Chondrocyte (in vitro differentiated cells): Measurements from ENCODE around the gene OTOS. TPM values are rescaled to one million over a fixed set of nuclear protein-coding genes. Genes with fewer than 3 reads are reported as not detected.
A peak's percentile ranks its signal among the peaks of the same experiment; 100 is the strongest.

Source experiments
- DNase-seq: peaks from one replicate; pipeline ENCODE4 v3.0.0; 2021; ENCODE audit warnings: mixed read lengths, low spot score
- H3K27ac Mint-ChIP-seq: one replicate; pipeline ENCODE4 v1.8.0; 2021; ENCODE audit warnings: mild to moderate bottlenecking, moderate library complexity, mixed read lengths; ENCODE audit not compliant: unreplicated experiment
- H3K27me3 Mint-ChIP-seq: 2 replicates; pipeline ENCODE4 v1.8.0; 2021; ENCODE audit warnings: low read depth, mixed read lengths
- H3K36me3 Mint-ChIP-seq: 2 replicates; pipeline ENCODE4 v1.8.0; 2021; ENCODE audit warnings: low read depth, mixed read lengths
- H3K4me1 Mint-ChIP-seq: 2 replicates; pipeline ENCODE4 v1.8.0; 2021; ENCODE audit warnings: low read depth, mild to moderate bottlenecking, mixed read lengths
- H3K4me3 Mint-ChIP-seq: one replicate; pipeline ENCODE4 v1.8.0; 2021; ENCODE audit warnings: mild to moderate bottlenecking, moderate library complexity, mixed read lengths; ENCODE audit not compliant: unreplicated experiment
- H3K9me3 Mint-ChIP-seq: 2 replicates; pipeline ENCODE4 v1.8.0; 2021; ENCODE audit warnings: low read depth, mixed read lengths
- CTCF ChIP-seq: fragments of 200-600 bp; sonication (generic); IDR thresholded peaks from 2 replicates; pipeline ENCODE4 v1.5.0; 2021; ENCODE audit warnings: antibody characterized with exemption, mild to moderate bottlenecking, moderate library complexity
- total RNA-seq: library from RNA; stranded (reverse); gene quantifications from 3 replicates; pipeline ENCODE4 v1.2.1, GENCODE V29; 2021

Gene OTOS
- total RNA-seq, 1 donor from 2014 or later: not detected

GRCh38 chr2:240103136-240103535, 37.3 kb downstream of the OTOS start:
- Mint-ChIP-seq H3K36me3 (peaks cover 8% of the 10 kb centered on the region), H3K9me3 (peaks cover 23% of the 10 kb centered on the region), H3K27ac (no peak overlapping the region), H3K27me3 (peaks cover 50% of the 10 kb centered on the region), H3K4me1 (no peaks in the 10 kb centered on the region), H3K4me3 (no peak overlapping the region)
- DNase-seq: no peak
- no peak for TF ChIP-seq CTCF

GRCh38 chr2:240098349-240098748, 42.1 kb downstream of the OTOS start:
- H3K27me3 Mint-ChIP-seq: peaks cover 76% of the 10 kb centered on the region
- no peaks in the 10 kb centered on the region for H3K4me1 Mint-ChIP-seq
- no peak for DNase-seq
- H3K4me3 Mint-ChIP-seq: no peak overlapping the region
- H3K27ac Mint-ChIP-seq: no peak overlapping the region
- H3K36me3 Mint-ChIP-seq: peaks cover 13% of the 10 kb centered on the region
- peaks cover 41% of the 10 kb centered on the region for H3K9me3 Mint-ChIP-seq
- TF ChIP-seq CTCF: no peak

GRCh38 chr2:240095556-240096523, 44.6 kb downstream of the OTOS start:
- H3K4me3 Mint-ChIP-seq: no peak overlapping the region
- no peak for TF ChIP-seq CTCF
- H3K4me1 Mint-ChIP-seq: no peaks in the 10 kb centered on the region
- no peak overlapping the region for H3K27ac Mint-ChIP-seq
- H3K36me3 Mint-ChIP-seq: peaks cover 15% of the 10 kb centered on the region
- peaks cover 47% of the 10 kb centered on the region for H3K9me3 Mint-ChIP-seq
- peaks cover 75% of the 10 kb centered on the region for H3K27me3 Mint-ChIP-seq
- peak; percentile 93 for DNase-seq

- Mint-ChIP-seq H3K27me3 (peaks cover 31% of the 10 kb centered on the region), H3K9me3 (peaks cover 41% of the 10 kb centered on the region), H3K4me3 (no peak overlapping the region), H3K4me1 (no peaks in the 10 kb centered on the region), H3K27ac (no peak overlapping the region), H3K36me3 (peaks cover 7% of the 10 kb centered on the region)
- DNase-seq: no peak
- TF ChIP-seq CTCF: no peak
Observed at GRCh38 chr2:240089306-240089705, 51.2 kb downstream of the OTOS start.

Other genes with a start within 250 kb of the OTOS start
- gene NDUFA10, start 115.3 kb downstream of the OTOS start, total RNA-seq: 83.1 to 91.0 TPM (median 90.2 TPM) in 3 replicates
- gene OR6B2, start 110.2 kb downstream of the OTOS start, total RNA-seq: not detected in 3 replicates
- not detected in 3 replicates for gene OR6B3, start 87.1 kb downstream of the OTOS start, total RNA-seq
- gene COPS9, start 4.4 kb downstream of the OTOS start, total RNA-seq: 139 to 162 TPM (median 140 TPM) in 3 replicates